GM18511 (cell line): ENCODE results near the gene IFT27.
"Not testable (repeated sequence)": the region's sequence is repeated elsewhere in the genome, so short reads cannot be mapped to it uniquely, and the experiment has no call there.

ENCODE experiments used
- ATAC-seq: cut with Tn5 transposase; IDR thresholded peaks from one replicate; pipeline ENCODE4 v1.9.1; 2021; ENCODE audit warnings: mild to moderate bottlenecking, moderate library complexity; ENCODE audit not compliant: unreplicated experiment

IFT27 gene

DNA sequence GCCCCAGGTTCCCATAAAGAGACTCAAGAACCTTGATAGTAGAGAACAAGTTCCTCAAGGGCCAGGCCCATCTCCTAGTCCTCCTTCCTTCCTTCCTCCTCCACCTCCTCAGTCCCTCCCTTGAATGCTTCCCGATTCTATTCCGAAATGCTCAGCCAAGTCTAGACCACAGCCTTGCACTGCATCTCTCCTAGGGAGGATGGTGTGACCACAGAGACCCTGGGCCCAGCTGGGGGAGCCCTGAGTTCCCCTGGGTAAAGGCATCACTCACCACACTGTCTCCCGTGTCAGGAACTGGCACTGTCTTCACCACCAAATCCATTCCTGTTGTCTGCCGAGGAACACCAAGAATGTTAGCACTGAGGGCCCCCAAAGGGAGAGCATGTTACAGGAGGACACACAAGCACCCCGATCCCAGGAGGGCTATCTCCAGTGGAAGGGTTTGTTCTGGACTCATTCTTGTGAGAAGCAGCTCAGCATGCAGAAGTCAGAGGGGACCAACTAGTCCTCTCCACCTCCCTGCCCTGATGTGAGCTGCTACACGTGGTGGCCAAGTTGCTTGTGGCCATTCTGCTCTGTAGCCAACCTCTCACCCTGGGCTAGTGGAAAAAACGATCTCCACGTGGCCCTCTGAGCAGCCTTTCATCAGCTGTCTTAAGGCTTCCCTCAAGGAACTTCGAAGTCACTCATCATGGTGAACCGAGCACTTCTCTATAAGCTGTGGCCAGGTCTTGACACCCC, 8.7 kb downstream of the IFT27 start:
- no peak for ATAC-seq

DNA sequence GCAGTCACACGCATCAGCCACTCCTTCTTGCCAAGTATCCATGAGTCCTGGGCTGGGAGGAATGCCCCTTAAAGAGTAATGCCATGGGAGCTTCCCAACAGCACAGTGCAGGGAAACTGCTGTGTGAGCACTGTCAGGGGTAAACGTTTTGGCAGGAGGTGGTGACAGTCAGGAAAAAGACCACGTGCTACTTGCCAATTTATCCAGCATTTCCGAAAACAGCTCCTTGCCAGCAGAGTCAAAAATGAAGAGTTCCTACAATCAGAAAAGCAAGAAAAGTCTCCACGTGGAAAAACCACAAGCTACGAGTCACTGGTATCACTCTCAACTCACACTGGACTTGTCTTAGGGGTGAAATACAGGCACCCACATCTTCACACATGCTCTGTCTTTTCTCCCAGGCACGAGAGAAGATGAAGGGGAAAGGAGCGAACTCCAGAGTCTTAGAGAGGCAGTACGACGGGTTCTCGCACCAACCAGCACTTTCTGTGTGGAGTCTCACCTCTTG, 9.9 kb downstream of the IFT27 start:
- ATAC-seq: no peak

DNA sequence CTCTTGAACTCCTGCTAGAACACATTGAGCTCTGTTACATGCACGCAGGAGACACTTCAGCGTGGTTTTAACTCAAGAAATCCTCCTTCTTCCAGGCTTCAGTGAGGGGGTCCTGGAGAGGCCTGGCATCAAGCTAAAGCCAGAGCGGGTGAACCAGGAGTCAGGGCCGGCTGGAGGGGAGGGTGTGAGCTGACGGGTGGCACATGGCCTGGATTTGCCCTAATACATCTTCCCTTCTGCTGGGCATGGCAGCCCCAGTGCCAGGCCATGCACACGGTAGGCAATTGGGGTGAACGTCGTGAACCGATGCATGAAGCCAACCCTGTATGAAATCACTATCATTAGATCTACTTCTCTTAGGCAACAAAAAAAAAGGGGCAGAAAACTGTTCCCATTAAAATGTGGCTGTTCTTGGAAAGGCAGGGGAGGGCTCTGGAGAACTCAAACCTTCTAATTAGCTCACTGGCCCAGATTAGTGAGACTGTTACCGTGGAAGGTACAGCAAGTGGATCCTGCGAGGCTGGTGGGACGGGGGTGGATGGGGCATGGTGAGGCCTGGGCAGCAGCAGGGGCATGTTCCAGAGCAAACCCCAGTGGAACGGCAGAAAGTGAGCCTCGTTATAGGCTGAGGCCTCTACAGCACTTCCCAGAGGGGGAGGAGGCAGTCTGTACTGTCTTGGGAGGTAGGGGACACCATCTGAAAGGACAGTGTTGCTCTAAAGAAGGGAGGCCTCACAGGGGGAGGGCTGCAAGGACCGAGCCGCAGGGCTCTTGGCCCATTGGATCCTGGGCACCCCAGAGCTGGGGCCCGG, 10.6 kb downstream of the IFT27 start:
- ATAC-seq: no peak

DNA sequence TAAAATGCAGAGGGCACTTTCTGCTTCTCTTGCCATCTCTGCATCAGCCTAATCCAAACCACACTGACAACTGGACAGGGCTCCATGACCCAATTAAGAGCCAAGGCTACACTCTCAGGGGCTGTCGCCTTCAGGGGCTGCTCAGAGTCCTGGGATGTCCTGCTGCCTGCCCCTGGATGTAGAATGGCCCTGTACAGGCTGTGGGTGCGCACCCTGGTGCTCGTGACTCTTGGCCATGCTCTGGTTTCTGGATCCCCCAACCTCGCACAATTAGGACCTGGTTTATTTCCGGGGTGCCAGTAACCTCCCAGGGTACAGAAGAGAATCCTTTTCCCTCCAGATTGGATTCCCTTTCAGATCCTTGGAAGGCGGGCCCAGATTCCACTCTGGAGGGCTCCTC, 11.3 kb downstream of the IFT27 start:
- ATAC-seq: no peak

DNA sequence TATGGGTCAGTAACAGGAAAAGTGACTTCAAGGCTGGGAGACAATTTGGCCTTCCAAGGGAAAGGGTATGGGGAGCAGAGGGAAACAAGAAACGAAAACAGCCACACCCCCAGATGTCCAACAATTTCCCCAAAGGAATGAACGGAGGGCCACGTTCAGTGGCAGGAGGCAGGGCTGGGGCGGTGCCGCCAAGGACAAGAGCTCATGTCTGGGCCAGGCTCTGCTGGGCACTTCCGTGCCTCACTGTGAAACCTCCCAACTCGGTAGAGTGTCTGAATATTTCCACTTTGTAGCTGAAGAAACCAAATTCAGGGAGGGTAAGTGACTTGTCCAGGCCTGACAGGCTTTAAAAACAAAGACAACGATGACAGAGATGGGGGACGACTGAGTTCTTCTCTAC, 11.9 kb downstream of the IFT27 start:
- ATAC-seq: no peak

DNA sequence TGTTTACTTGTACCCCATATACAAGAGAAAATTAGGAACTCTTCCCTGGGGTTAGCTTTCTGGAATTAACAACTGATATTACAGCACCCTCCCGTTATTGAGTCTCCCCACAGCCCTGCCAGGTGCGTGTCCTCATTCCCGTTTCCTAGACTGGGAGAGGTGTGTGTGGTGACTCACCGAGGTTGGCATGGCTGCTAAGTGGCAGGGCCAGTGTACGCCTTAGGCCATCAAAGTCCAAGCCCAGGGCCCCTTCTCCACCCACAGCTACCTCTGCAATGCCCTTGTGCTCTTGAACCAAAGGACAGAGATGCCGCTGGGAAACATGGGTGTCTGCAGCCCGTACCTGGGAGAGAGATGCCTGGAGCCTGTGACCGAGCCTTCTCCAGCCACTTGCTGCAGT, 12.3 kb downstream of the IFT27 start:
- no peak for ATAC-seq

DNA sequence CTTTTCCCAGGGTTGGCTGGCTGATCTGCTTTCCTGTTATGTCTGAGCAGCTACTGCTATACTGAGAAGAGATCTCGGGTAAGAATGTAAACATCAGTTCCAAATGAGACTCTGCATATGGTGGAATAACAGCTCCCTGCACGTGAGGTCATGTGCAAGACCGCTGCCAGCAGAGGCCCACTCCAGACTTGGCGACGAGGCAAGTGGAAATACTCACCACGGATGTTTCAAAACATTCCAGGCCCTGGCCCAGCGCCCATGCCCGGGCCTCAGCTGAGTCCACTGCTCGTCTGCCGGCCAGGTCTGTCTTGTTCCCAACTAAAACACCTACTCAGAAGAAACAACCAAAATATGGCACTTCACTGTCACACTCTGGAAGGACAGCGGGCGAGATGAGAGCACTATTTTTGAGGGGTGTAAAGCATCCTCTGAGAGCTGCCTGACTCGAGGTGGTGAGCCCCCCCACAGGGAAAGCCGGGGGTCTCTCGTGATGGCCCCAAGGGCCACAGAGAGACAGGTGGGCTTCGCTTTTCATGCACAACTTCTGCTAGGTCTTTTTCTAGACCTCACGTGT, 13.1 kb downstream of the IFT27 start:
- no peak for ATAC-seq

DNA sequence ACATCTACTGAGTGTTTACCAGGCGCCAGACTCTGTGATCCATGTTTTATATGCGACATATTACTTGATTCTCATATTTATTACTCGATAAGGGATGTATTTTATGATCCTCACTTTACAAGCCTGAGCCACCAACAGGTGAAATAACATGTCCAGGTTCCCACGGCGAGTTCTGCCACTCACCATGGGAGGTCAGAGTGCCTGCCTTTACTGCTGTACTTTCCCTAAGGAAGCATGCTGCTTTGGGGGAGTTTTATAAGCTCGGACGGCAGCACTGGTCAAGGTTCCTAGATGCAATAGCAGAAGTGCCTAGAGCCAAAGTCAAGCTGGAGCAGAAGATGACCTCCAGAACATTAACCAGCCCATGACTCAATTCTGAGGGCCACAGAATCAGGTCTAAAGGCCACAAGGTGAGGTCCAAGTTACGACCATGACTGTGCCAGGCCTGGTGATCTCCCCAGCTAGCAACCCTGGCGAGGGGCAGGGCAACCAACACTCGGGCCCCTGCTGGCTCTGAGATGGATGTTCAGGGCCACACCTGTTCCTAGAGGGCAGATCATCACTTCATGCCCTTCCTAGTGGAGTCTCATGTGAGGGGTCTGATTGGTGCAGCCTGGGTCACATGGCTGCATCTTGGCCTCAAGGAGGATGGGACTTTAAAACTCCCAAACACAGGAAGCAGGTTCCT, 14.2 kb downstream of the IFT27 start:
- no peak for ATAC-seq

DNA sequence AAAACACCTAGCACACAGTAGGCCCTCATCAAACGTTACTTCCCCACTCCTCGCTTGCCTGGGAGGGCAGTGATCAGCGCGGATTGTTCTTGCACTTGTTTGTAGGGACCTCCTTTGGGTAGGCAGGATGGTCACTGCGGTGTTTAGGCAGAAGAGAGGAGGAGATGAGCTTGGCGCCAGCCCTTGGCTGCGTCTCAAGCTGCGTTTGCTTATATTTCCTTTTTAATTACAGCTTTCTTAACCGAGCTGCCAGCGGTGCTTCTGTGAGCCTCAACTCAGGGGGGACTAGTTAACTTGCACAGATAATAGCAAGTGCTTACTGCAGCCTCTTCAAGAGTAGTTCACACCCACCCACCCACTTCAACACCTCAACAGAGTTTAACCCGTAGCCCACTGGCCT, 15.1 kb downstream of the IFT27 start:
- ATAC-seq: no peak

DNA sequence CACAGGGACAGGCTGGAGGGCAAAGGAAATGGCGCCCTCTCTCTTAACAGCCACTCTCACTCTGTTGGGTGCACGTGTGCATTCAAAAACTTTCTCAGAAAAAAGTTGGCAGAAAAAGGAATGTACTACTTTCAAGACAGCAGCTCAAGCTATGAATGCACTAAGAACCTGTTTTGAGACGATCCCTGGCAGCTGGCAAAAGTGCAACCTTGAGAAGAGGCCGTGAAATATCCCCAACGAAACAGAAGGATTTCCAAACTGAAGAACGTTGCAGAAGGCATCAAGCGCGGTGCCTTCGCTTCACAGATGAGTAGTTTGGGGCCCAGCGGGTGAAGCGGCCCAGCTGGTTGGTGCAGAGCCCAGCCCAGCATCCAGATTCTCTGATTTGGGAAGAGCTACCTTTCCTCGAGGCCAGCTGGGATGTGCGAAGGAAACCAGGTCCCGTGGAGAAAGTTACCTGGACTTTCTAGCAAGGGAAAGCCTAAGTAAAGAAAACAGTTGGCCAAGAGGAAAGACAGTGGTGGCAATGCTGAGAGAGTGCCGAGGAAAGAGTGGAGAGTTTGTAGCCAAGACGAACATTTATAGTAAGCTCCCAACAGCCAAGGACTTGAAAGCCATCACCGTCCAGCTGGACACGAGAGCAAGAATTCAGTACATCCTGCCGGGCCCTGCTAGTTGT, 16.3 kb downstream of the IFT27 start:
- no peak for ATAC-seq

DNA sequence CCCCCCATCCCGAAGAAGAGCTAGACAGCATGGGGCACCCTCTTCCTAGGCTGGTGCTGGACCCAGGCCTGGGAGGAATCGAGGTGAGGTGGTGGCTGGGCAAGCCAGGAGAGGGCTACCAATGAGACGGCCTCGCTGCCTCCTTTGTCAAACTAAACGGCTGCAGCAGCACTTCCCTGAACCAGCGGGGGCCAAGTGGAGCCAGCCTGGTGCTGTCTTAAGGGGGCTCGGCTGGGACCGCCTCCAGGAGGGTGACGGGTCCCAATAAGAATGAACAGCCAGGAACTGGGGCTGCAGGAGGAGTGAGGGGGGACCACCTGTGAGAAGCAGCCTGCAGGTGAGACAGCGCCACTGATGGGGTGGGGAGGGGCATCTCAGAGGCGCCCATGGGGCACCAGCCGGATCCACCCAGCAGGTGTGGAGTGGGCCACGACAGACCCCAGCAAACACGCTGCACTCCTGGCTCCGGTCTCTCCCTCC, 17.1 kb downstream of the IFT27 start:
- no peak for ATAC-seq

DNA sequence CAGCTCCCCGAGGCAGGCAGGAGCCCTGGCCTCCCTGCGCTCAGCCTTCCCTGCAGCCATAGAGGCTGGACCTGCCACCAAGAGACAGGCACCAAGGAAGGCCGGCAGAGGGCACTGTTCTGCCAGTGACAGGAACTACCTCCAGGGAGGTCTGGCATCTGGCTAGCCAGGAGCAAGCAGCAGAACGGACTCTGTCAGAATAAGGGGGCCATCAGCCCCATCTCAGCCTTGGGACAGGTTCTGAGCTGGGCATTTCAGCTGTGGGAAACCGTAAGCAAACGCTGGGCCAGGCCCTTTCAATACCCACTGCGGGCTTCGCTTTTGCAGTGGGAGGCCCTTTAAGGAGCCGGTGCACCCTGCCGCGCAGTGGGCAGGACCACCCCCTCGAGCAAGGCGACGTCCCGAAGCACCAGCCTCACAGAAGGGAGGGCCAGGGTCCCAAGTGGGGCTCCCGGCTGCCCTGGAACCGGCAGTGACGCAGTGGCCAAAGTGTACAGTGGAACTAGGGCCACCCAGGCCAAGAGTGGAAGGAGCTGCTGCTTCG, 18.2 kb downstream of the IFT27 start:
- no peak for ATAC-seq

DNA sequence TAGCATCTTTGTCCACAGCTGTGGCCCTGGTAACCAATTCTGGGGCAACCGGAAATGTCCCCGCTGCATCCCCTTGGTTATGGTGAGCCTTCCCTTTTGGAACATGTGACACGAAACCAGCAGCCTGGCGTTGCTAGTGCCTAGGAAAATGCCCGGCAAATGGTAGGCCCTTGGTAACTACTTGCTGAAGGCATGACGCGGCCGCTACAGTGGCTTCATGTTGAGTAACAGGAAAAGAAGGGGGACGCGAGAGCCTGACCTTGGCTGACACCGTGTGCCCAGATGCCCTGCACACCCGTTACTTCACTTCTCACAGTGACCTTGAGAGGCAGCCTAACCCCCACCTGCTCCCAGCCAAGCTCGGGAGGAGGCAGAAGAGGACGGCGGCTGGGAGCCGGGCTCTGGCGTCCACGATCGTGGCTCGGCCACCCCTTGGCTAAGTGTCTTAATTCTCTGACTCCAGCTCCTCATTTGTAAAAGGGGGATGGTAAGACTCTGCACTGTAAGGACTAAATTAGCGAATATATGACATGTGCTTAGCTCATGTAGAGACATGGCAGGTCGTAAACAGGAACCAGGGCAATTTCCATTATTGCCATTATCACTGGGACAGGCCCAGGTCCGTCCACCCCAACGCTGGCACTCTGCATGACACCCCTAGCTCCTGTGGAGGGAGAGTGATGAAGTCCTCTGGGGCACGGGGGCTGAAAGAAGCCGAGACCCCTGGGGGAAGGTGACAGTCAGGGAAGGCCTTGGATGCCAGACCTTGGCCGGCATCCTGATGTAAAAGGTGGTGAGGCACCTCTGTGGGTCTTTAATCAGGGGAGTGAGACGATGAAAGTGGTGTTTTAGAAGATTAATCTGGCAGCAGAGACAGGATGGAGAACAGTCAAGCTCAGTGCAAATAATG, 18.9 kb downstream of the IFT27 start:
- no peak for ATAC-seq

DNA sequence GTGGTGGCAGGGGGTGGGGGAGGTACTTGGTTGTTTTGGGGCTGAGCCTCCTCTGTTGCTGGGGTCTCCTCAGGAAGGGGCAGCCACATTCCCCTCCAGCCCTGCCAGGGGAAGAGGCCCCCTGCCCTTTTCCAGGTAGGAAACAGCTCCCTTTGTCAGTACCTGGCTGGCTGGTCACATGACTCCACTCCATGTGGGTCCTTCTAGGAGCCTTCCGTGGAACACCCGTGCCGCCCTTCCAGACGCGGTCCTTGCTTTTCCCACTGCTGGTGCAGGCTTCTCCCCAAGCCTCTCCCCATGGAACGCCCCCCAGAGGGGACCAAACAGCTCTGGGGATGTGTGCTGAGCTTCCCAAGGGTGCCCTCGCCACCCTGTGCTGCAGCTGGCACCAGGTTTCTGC, 19.9 kb downstream of the IFT27 start:
- ATAC-seq: no peak

DNA sequence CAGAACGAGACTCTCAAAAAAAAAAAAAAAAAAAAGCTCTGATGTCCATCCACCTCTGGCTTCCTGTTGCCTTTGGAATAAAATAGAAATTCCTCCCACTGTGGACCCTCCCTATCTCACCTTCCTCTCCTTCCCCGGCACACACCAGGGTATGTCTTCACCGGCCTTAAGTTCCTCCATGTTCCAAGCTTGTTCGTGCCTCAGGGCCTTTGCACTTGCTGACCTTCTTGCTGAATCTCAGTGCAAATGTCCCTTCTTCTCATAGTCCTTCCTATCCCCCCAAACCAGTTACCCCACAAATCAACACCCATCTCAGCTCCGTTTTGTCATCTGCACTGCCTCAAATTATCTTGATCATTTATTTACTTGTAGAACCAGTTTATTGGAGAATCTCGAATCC, 20.6 kb downstream of the IFT27 start:
- no peak for ATAC-seq

DNA sequence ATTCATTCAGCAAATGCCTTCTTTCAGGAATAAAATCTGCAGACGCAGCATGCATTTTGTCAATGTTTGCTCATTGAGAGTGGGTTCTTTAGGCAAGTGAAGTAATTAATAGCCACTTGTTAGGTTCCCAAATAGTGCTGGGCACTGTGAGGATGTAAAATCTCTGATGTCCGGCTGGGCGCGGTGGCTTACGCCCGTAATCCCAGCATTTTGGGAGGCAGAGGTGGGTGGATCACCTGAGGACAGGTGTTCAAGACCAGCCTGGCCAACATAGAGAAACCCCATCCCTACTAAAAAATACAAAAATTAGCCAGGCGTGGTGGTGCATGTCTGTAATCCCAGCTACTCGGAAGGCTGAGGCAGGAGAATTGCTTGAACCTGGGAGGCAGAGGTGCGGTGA, 21.0 kb downstream of the IFT27 start:
- not testable (repeated sequence) for ATAC-seq

DNA sequence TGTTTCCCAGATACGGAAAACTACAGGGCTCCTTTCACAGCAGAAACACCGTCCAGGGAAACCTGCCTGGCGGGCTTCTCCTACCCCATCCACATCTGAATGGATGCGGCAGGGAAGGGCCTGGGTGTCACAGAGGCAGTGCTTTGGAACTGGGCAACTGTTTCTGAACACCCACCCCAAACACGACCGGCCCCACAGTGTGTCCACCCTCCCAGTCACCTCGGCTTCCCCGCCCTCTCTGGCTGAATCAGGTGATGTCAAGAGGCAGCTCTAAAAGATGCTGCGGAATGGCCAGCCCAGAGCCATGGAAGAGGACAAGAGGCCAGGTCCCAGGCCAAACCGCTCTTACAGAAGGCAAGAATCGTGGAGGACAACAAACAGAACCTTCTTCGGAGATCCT, 22.0 kb downstream of the IFT27 start:
- ATAC-seq: no peak

DNA sequence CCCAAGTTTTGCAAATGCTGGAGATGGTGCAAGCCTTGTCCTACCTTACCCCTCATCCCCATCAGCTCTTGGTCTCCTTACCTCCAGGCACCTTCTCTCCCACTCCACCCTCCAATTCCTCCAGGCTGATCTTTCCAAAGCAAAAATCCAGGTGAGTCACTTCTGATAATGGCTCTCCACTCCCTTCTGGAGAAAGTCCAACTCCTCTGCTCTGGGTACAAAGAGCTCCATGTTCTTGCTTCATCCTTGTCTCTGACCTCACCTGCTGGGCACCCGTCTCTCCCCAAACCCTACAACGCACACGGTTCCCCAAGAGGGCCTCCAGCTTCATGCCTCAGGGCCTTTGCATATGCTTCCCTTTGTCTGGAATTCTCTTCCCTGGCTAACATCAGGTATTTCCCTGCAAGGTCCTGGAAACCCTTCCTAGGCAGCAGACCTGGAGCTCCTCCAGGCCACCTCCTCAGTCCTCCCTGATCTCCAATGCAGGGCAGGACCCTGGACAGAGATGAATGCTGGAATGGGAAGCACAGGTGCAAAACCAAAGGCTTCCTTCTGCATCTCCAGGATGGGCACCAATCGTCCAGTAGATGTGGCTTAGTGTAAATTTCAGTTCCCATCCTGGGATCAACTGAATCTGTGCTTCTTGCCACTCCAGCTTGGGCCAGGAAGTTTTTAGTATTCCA, 22.7 kb downstream of the IFT27 start:
- no peak for ATAC-seq
